Astrocyte of the hippocampus (primary cell): ENCODE data around the gene OR13A1.
"Not testable (repeated sequence)": the region's sequence is repeated elsewhere in the genome, so short reads cannot be mapped to it uniquely, and the experiment has no call there.

ENCODE experiments used
- DNase-seq: peaks from one replicate; pipeline ENCODE4 v3.0.0; 2011; ENCODE audit warnings: low read depth, low spot score

The OR13A1 gene

DNA sequence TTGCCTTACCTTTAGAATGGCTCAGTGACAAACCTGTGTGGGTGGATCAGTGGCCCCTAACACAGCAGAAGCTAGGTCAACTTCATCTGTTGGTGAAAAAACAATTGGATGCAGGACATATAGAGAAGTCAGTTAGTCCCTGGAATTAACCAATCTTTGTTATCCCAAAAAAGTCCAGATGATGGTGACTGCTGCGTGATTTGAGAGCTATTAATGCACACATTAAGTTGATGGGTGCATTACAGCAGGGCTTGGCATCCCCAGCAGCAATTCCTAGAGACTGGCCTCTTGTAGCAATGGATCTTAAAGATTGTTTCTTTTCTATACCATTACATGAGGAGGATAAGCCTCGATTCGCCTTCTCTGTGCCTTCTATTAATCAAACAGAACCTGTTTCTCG, 33.3 kb downstream of the OR13A1 start:
- DNase-seq = no peak

GRCh38 chr10:45280113-45280760, 35.2 kb downstream of the OR13A1 start:
- no peak for DNase-seq

GRCh38 chr10:45279682-45280081, 35.7 kb downstream of the OR13A1 start:
- no peak for DNase-seq

DNA sequence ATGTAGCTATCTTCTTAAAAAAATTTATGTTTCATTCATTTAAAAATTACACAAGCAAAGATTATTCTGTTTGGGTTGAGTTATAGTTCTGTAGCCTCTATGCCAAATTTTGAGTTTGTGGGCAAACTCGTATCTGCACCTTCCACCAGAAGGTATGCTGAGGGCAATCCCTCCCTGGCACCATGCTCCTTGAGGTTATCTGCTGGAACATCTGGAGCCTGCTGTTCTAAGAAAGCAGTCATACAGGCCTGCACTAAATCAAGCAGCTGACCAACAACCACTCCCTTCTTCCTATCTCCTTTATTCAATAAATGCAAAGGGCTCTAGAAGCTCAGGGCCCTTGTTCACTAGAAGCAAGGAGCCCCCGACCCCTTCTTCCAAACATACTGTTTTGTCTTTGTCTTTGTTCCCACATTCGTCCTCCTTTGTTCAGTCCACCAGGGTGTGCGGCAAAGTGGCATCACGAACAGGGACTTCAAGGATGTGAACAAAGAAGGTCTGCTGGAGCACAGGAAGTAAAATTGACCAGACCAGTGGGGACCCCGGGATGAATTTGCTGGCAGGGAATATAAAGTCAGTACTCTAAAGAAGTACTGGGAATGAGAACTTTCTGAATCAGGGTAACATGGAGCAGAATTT, 36.4 kb downstream of the OR13A1 start:
- DNase-seq = no peak

- DNase-seq = not testable (repeated sequence)
Observed at GRCh38 chr10:45276146-45276545, 39.3 kb downstream of the OR13A1 start.

GRCh38 chr10:45274364-45274763, 41.0 kb downstream of the OR13A1 start:
- no peak for DNase-seq

DNA sequence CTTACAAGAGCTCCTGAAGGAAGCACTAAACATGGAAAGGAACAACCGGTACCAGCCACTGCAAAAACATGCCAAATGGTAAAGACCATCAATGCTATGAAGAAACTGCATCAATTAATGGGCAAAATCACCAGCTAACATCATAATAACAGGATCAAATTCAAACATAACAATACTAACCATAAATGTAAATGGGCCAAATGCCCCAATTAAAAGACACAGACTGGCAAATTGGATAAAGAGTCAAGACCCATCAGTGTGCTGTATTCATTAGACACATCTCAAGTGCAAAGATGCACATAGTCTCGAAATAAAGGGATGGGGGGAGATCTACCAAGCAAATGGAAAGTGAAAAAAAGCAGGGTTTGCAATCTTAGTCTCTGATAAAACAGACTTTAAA, 47.6 kb downstream of the OR13A1 start:
- not testable (repeated sequence) for DNase-seq

DNA sequence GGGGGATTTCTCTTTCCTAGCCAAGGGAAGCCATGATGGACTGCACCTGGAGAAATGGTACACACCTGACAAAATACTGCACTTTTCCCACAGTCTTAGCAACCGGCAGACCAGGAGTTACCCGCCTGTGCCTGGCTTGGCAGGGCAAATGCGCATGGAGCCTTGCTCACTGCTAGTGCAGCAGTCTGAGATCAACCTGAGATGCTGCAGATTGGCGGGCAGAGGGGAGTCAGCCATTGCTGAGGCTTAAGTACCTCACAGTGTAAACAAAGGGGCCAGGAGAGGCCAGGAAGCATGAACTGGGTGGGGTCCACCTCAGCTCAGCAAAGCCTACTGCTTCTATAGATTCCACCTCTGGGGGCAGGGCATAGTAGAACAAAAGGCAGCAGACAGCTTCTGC, 49.4 kb downstream of the OR13A1 start:
- DNase-seq = no peak

DNA sequence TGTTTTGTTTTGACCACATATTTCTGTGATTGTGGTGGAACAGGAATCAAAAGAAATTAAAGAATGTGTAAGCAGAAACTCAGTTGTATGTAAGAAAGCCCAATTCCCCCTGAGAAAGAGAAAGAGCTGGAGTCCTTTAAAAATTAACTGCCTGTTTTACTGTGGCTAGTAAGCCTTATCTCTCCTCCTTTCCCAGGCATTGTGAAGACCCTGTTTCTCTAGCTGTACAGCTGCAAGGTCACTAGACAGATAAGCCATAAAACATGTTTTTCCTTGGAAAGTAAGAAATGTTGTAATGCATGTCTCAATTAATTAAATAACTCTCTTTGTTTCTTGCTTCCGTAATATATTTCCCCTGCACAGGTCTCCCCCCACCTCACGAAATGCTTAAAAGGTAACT, 53.5 kb downstream of the OR13A1 start:
- DNase-seq = no peak

DNA sequence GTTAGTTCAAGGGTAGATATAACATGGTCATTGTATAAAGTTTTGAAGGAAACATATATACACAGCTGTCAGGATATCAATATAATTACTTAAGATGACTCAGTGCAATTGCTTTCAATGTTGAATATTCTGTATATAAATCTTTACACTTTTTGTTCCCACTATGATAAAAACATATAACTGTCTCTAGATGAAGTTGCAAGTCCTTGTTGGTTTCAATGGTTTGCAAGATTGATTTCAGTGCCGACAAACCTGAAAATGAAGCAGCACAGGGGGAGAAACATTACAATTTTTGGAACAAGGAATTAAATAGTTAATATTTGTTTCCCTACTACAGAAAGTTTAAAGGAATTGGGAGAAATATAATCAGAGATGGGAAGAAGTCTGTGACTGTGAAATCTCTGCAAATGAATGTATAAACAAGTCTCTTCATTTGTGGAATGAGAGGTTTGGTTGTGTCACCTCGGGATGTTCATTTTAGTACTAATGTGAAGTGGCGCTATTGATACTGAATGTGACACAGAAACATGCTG, 54.1 kb downstream of the OR13A1 start:
- DNase-seq = no peak

GRCh38 chr10:45260635-45261034, 54.8 kb downstream of the OR13A1 start:
- not testable (repeated sequence) for DNase-seq

DNA sequence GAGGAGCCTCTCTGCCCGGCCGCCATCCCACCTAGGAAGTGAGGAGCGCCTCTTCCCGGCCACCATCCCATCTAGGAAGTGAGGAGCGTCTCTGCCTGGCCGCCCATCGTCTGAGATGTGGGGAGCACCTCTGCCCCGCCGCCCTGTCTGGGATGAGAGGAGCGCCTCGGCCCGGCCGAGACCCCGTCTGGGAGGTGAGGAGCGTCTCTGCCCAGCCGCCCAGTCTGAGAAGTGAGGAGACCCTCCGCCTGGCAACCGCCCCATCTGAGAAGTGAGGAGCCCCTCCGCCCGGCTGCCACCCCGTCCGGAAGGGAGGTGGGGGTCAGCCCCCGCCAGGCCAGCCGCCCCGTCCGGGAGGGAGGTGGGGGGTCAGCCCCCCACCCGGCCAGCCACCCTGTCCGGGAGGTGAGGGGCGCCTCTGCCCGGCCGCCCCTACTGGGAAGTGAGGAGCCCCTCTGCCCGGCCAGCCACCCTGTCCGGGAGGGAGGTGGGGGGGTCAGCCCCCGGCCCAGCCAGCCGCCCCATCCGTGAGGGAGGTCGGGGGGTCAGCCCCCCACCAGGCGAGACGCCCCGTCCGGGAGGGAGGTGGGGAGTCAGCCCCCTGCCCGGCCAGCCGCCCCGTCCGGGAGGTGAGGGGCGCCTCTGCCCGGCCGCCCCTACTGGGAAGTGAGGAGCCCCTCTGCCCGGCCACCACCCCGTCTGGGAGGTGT, 55.5 kb downstream of the OR13A1 start:
- not testable (repeated sequence) for DNase-seq

- no peak for DNase-seq
Observed at GRCh38 chr10:45257600-45257999, 57.8 kb downstream of the OR13A1 start.

DNA sequence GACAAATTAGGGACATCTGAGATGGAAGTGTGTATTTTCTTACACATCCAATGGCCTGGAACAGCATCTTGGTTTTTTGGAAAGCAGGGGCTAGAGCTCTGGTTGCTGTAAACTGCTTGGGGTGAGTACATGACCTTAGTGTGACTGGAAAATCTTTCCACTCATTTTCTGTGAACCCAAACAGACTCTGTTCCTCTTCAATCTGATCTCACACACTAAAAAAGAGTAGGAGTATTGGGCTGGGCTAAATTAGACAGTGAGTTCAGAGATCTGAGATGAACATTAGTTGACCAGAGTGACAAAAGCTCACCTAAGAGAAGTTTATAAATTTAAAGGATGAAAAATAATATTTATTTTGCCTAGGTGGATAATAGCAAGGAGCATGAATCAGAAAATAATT, 59.2 kb downstream of the OR13A1 start:
- no peak for DNase-seq

- DNase-seq = no peak
Observed at GRCh38 chr10:45255706-45256105, 59.7 kb downstream of the OR13A1 start.

DNA sequence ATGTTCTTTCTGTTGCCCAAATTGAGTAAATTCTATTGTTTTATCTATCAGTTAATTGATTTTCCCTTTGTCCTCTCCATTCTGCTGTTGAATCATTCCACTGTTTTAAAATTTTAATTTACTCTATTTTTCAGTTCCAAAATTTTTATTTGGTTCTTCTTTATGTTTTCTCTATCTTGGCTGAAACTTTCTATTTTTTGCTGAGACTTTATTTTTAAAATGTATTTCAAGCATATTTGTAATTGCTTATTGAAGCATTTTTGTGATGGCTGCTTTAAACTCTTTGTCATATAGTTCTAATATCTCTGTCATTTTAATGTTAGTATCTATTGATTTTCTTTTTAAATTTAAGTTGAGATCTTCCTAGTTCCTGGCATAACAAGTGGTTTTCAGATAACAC, 60.5 kb downstream of the OR13A1 start:
- no peak for DNase-seq

DNA sequence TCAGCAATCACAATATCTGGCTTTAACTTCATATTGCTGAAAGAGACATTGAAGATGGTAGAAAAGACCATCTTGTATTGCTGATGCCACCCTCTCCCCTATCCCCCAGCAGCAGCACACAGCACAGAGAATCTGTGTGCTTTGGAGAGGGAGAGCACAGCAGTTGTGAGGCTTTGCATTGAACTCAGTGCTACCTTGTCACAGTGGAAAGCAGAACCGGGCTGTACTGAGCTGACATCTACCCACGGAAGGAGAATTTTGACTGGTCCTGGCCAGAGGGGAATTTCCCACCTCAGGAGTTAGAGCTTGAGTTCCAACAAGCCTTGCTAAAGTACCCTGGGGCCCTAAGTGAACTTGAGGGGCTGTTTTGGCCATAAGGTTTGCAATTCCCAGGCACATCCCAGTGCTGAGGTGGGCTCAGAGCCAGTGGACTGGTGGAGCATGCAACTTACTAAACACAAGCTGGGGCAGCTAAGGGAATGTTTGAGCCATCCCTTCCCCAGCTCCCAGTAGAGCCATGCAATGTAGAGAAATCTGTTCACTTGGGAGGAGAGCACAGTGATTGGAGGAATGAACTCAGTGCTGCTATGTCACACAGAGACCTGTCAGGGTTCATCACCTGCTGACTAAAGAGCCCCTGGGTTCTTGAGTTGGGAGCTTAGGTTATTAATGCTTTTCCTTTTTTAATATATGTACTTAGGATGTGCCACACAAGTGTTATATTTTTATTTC, 62.1 kb downstream of the OR13A1 start:
- no peak for DNase-seq
